KMS-11 (cell line): Measurements from ENCODE around the gene GPR155.

Source experiments
- H2AFZ ChIP-seq: fragments of 200-600 bp; sonication (generic); 2 replicates; pipeline ENCODE4 v1.6.1; 2016; ENCODE audit warnings: antibody characterized with exemption, mixed run types, low read depth
- H3K27ac ChIP-seq: fragments of 200-600 bp; sonication (generic); 2 replicates; pipeline ENCODE4 v1.6.1; 2016; ENCODE audit warnings: mild to moderate bottlenecking, mixed run types
- H3K27me3 ChIP-seq: fragments of 200-600 bp; sonication (generic); 2 replicates; pipeline ENCODE4 v1.6.1; 2017; ENCODE audit warnings: mild to moderate bottlenecking, low read depth, mixed run types, moderate library complexity; ENCODE audit not compliant: insufficient read depth
- H3K36me3 ChIP-seq: fragments of 200-600 bp; sonication (generic); 2 replicates; pipeline ENCODE4 v1.6.1; 2017; ENCODE audit warnings: mild to moderate bottlenecking, mixed run types; ENCODE audit not compliant: insufficient read depth
- H3K4me1 ChIP-seq: fragments of 200-600 bp; sonication (generic); 2 replicates; pipeline ENCODE4 v1.6.1; 2016; ENCODE audit warnings: mild to moderate bottlenecking, low read depth, mixed run types; ENCODE audit not compliant: poor library complexity, severe bottlenecking
- H3K4me2 ChIP-seq: fragments of 200-600 bp; sonication (generic); 2 replicates; pipeline ENCODE4 v1.7.0; 2016; ENCODE audit warnings: mild to moderate bottlenecking, mixed run types
- H3K4me3 ChIP-seq: fragments of 200-600 bp; sonication (generic); IDR thresholded peaks from 2 replicates; pipeline ENCODE4 v1.6.1; 2017; ENCODE audit warnings: low read depth, low read length, mixed read lengths; ENCODE audit not compliant: insufficient read depth
- H3K79me2 ChIP-seq: fragments of 200-600 bp; sonication (generic); 2 replicates; pipeline ENCODE4 v1.6.1; 2016; ENCODE audit warnings: low read depth, mixed run types; ENCODE audit not compliant: insufficient read depth
- H3K9ac ChIP-seq: fragments of 200-600 bp; sonication (generic); 2 replicates; pipeline ENCODE4 v1.6.1; 2016; ENCODE audit warnings: mild to moderate bottlenecking, mixed run types
- H4K20me1 ChIP-seq: fragments of 200-600 bp; sonication (generic); 2 replicates; pipeline ENCODE4 v1.6.1; 2016; ENCODE audit warnings: mild to moderate bottlenecking, mixed run types; ENCODE audit not compliant: insufficient read depth
- TF ChIP-seq, protein P1 (sequence below): fragments of 200-600 bp; sonication (generic); conservative IDR thresholded peaks from 2 replicates; pipeline ENCODE4 v1.6.1; 2017; ENCODE audit warnings: low read depth, mild to moderate bottlenecking, antibody characterized with exemption, low read length, moderate library complexity, mixed read lengths

The GPR155 gene

DNA sequence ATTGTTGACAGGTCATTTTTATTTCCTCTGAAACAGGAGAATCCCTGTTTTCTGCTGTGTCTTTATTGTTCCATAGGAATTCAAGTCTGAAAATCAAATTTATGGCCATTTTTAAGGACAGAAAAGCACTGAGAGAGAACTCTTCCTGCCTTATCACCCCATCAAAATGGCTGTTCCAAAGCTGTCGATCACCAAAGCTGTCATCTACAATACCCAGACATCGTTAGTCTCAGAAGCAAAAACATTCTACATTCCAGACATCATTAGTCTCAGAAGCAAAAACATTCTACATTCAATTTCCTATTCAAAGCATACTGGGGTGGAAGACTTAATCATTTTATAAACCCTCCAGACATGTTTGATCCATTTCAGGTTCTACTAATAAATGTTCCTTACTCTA lies 46.9 kb downstream of the GPR155 start:
- TF ChIP-seq, protein P1, sequence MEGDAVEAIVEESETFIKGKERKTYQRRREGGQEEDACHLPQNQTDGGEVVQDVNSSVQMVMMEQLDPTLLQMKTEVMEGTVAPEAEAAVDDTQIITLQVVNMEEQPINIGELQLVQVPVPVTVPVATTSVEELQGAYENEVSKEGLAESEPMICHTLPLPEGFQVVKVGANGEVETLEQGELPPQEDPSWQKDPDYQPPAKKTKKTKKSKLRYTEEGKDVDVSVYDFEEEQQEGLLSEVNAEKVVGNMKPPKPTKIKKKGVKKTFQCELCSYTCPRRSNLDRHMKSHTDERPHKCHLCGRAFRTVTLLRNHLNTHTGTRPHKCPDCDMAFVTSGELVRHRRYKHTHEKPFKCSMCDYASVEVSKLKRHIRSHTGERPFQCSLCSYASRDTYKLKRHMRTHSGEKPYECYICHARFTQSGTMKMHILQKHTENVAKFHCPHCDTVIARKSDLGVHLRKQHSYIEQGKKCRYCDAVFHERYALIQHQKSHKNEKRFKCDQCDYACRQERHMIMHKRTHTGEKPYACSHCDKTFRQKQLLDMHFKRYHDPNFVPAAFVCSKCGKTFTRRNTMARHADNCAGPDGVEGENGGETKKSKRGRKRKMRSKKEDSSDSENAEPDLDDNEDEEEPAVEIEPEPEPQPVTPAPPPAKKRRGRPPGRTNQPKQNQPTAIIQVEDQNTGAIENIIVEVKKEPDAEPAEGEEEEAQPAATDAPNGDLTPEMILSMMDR = no peak
- Histone ChIP-seq H2AFZ (no peak overlapping the region), H3K9ac (no peak overlapping the region), H4K20me1 (no peaks in the 10 kb centered on the region), H3K4me3 (no peak overlapping the region), H3K27ac (no peak overlapping the region), H3K4me1 (no peaks in the 10 kb centered on the region), H3K4me2 (no peak overlapping the region), H3K36me3 (no peaks in the 10 kb centered on the region), H3K79me2 (no peaks in the 10 kb centered on the region), H3K27me3 (no peaks in the 10 kb centered on the region)

- Histone ChIP-seq H4K20me1 (no peaks in the 10 kb centered on the region), H3K27me3 (no peaks in the 10 kb centered on the region), H3K79me2 (no peaks in the 10 kb centered on the region), H3K4me2 (no peak overlapping the region), H3K27ac (no peak overlapping the region), H3K9ac (no peak overlapping the region), H2AFZ (no peak overlapping the region), H3K36me3 (no peaks in the 10 kb centered on the region), H3K4me3 (no peak overlapping the region), H3K4me1 (no peaks in the 10 kb centered on the region)
- TF ChIP-seq, protein P1 = no peak
Measured at GRCh38 chr2:174439323-174439722, 47.5 kb downstream of the GPR155 start.

- Histone ChIP-seq H2AFZ (no peak overlapping the region), H3K4me2 (no peak overlapping the region), H3K9ac (no peak overlapping the region), H3K79me2 (no peaks in the 10 kb centered on the region), H3K27me3 (no peaks in the 10 kb centered on the region), H3K27ac (no peak overlapping the region), H3K4me1 (no peaks in the 10 kb centered on the region), H3K4me3 (no peak overlapping the region), H3K36me3 (no peaks in the 10 kb centered on the region), H4K20me1 (no peaks in the 10 kb centered on the region)
- TF ChIP-seq, protein P1 = no peak
Measured at GRCh38 chr2:174438146-174438886, 48.5 kb downstream of the GPR155 start.

DNA sequence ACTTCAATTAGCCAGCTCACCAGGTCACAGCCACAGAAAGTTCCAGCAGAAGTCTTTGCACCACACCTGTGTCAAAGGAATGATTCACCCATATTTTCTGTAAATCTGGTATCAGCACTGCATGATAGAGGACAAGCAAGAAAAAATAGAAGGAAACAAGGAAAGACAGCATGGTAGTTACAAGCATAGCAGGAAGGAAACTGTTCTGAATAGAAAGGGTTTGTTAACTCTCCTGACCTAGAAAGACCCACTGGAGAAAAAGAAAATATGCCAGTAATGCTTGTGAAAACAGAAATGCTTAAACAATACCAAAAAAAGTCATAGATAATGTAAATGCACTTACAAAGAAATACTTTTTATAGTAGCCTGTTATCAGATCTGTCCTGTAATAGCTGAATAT lies 50.5 kb downstream of the GPR155 start:
- H2AFZ ChIP-seq = no peak overlapping the region
- no peak overlapping the region for H3K4me2 ChIP-seq
- no peaks in the 10 kb centered on the region for H3K36me3 ChIP-seq
- H3K27me3 ChIP-seq = no peaks in the 10 kb centered on the region
- TF ChIP-seq, protein P1 = no peak
- H3K79me2 ChIP-seq = no peaks in the 10 kb centered on the region
- H4K20me1 ChIP-seq = no peaks in the 10 kb centered on the region
- H3K4me1 ChIP-seq = no peaks in the 10 kb centered on the region
- no peak overlapping the region for H3K27ac ChIP-seq
- H3K9ac ChIP-seq = no peak overlapping the region
- H3K4me3 ChIP-seq = no peak overlapping the region
